NCI-H69 (cell line): ENCODE measurements around the gene OR5AU1.
"Not testable (repeated sequence)": the region's sequence is repeated elsewhere in the genome, so short reads cannot be mapped to it uniquely, and the experiment has no call there.

Source experiments
- DNase-seq: peaks from one replicate; lab custom pipeline; 2025; lab: John Stamatoyannopoulos, UW

The OR5AU1 gene

GRCh38 chr14:21171128-21171527 is 15.3 kb upstream of the OR5AU1 start:
- DNase-seq, result no peak

GRCh38 chr14:21169573-21169972 is 13.7 kb upstream of the OR5AU1 start:
- no peak for DNase-seq

GRCh38 chr14:21168055-21168454 is 12.2 kb upstream of the OR5AU1 start:
- no peak for DNase-seq

- DNase-seq, result not testable (repeated sequence)
These were observed 9.8 kb upstream of the OR5AU1 start for GRCh38 chr14:21165670-21166069.

GRCh38 chr14:21165002-21165605 is 9.2 kb upstream of the OR5AU1 start:
- not testable (repeated sequence) for DNase-seq

- DNase-seq, result no peak
These were observed 8.0 kb upstream of the OR5AU1 start for GRCh38 chr14:21163871-21164291.

GRCh38 chr14:21162081-21162480 is 6.2 kb upstream of the OR5AU1 start:
- no peak for DNase-seq

GRCh38 chr14:21160061-21160610 is 4.3 kb upstream of the OR5AU1 start:
- no peak for DNase-seq

- DNase-seq, result not testable (repeated sequence)
These were observed 2.3 kb upstream of the OR5AU1 start for GRCh38 chr14:21158175-21158574.

- no peak for DNase-seq
These were observed 6.1 kb downstream of the OR5AU1 start for GRCh38 chr14:21149641-21150367.

GRCh38 chr14:21145437-21145836 is 10.4 kb downstream of the OR5AU1 start:
- no peak for DNase-seq

- DNase-seq, result no peak
These were observed 13.5 kb downstream of the OR5AU1 start for GRCh38 chr14:21142357-21142756.

GRCh38 chr14:21136024-21136423 is 19.8 kb downstream of the OR5AU1 start:
- DNase-seq, result peak; percentile 43

GRCh38 chr14:21133901-21134300 is 22.0 kb downstream of the OR5AU1 start:
- no peak for DNase-seq

- DNase-seq, result no peak
These were observed 32.4 kb downstream of the OR5AU1 start for GRCh38 chr14:21123429-21123828.

- no peak for DNase-seq
These were observed 34.7 kb downstream of the OR5AU1 start for GRCh38 chr14:21121122-21121521.

- no peak for DNase-seq
These were observed 35.2 kb downstream of the OR5AU1 start for GRCh38 chr14:21120686-21121085.

- no peak for DNase-seq
These were observed 36.9 kb downstream of the OR5AU1 start for GRCh38 chr14:21118933-21119332.

- no peak for DNase-seq
These were observed 42.5 kb downstream of the OR5AU1 start for GRCh38 chr14:21113369-21113768.

- no peak for DNase-seq
These were observed 43.6 kb downstream of the OR5AU1 start for GRCh38 chr14:21112255-21112654.

- peak; percentile 8 for DNase-seq
These were observed 46.3 kb downstream of the OR5AU1 start for GRCh38 chr14:21109377-21110138.

GRCh38 chr14:21108791-21109190 is 47.1 kb downstream of the OR5AU1 start:
- DNase-seq, result no peak
